ENCODE measurements around the gene PHLDA2. TPM values are rescaled to one million over a fixed set of nuclear protein-coding genes. Genes with fewer than 3 reads are reported as not detected.

PHLDA2 gene
- total RNA-seq, 3 donors from 2014 or later, result 8.9 to 25.6 (median 23.9) TPM

DNA sequence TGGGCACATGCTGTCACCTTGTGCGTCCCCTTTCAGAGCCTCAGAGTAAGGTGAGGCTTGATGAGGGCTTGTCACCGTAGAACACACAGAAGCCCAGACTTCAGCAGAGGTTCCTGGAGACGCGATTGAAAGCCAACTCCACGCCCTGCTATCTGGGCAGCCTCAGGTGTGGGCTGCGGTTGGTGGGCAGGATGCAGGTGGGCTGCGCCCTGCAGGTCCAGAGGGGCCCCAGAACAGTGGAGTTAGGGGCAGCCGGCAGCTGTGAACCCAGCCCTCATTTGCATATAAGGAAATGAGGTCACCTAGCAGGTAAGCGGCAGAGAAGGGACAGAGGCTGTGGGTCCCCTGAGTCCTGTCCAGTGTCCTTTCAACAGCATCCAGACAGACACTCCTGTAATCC lies 15.4 kb downstream of the PHLDA2 start:
- intact Hi-C loops (cut with DNase I, micrococcal nuclease), result no loop called here
- Histone ChIP-seq H3K4me1 (ENCODE audit: low read depth) (peaks cover 29% of the 10 kb centered on the region), H3K9me3 (no peaks in the 10 kb centered on the region), H3K36me3 (ENCODE audit: low read depth) (no peaks in the 10 kb centered on the region), H3K4me3 (no peak overlapping the region)
- ATAC-seq, result no peak
- DNase-seq, result no peak
- TF ChIP-seq, protein P1, sequence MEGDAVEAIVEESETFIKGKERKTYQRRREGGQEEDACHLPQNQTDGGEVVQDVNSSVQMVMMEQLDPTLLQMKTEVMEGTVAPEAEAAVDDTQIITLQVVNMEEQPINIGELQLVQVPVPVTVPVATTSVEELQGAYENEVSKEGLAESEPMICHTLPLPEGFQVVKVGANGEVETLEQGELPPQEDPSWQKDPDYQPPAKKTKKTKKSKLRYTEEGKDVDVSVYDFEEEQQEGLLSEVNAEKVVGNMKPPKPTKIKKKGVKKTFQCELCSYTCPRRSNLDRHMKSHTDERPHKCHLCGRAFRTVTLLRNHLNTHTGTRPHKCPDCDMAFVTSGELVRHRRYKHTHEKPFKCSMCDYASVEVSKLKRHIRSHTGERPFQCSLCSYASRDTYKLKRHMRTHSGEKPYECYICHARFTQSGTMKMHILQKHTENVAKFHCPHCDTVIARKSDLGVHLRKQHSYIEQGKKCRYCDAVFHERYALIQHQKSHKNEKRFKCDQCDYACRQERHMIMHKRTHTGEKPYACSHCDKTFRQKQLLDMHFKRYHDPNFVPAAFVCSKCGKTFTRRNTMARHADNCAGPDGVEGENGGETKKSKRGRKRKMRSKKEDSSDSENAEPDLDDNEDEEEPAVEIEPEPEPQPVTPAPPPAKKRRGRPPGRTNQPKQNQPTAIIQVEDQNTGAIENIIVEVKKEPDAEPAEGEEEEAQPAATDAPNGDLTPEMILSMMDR (IDR thresholded peaks at IDR 0.05), result no peak

DNA sequence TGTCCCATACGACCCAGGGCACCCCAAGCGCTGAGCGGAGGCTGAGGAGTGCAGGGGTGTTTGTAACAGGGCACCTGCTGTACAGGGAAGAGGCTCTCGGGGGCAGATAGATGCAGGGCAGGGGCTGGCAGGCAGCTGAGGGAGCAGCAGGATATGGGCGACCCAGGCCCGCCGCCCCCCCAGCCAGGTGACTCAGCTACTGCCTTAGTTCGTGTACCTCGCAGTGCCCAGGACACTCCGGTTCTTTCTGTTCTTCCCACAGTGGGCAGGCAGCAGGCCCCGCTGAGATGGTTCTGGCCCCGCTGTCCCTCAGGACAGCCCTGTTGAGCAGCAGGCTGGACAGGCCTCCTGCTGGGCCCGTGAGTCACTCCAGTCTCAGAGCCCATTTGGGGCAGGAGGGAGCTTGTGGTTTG lies 16.2 kb downstream of the PHLDA2 start:
- Histone ChIP-seq H3K4me1 (ENCODE audit: low read depth) (peaks cover 29% of the 10 kb centered on the region), H3K36me3 (ENCODE audit: low read depth) (no peaks in the 10 kb centered on the region), H3K9me3 (no peaks in the 10 kb centered on the region), H3K4me3 (no peak overlapping the region)
- ATAC-seq, result peak; percentile 3
- DNase-seq, result no peak
- intact Hi-C loops (cut with DNase I, micrococcal nuclease), result no loop called here
- TF ChIP-seq, protein P1 (IDR thresholded peaks at IDR 0.05), result no peak

DNA sequence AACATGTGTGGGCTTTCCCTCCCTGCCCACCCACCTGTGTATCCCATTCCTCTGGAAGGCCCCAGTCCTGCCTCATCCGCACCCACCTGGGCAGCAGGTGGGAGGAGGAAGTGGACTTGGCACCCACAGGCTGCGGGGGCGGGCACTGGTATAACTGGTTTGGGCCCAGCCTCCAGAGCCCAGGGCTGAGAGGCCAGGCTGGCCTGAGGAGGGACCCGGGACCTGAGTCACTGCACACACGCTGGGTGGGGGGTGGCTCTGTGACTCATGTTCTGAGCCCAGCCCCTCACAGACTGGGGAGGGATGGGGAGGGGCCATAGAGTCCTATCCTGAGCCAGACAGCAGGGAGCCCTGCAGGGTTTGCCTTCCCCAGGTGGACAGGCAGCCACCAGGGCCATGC lies 16.7 kb downstream of the PHLDA2 start:
- ATAC-seq, result peak; percentile 88
- TF ChIP-seq, protein P1 (IDR thresholded peaks at IDR 0.05), result no peak
- no peaks in the 10 kb centered on the region for H3K9me3 ChIP-seq
- DNase-seq, result peak; percentile 95 to 96 (median 96)
- H3K4me3 ChIP-seq, result no peak overlapping the region
- no peaks in the 10 kb centered on the region for H3K36me3 ChIP-seq (ENCODE audit: low read depth)
- peaks cover 29% of the 10 kb centered on the region for H3K4me1 ChIP-seq (ENCODE audit: low read depth)
- intact Hi-C loops (cut with DNase I, micrococcal nuclease), result no loop called here

DNA sequence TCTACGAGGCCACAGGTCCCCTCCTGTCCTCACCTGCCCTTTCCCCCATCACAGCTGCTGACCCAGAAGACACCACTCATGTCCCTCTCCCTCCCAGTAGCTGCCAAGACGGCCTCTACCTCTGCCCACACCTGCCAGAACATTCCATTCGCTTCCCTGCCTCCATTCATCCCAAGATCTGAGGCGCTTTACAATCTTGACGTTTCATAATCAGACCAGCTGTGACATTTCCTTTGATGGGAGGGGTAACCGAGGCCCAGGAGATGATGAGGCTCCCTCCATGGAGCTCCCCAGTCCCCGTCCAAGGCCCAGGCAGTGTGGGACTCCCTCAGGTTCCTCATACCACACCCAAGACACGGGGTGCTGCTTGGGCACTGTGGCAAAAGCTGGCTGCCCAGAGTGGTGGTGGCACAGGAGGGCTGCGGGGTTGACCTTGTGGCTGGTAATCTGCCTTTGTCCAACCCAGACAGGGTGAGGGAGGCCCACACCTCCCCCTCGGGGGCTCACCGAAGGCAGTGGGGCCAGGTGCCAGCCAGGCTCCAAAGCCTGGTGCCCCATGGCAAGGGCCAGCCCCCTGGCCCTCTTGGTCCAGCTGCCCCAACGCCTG lies 17.3 kb downstream of the PHLDA2 start:
- Histone ChIP-seq H3K4me1 (ENCODE audit: low read depth) (peaks cover 29% of the 10 kb centered on the region), H3K36me3 (ENCODE audit: low read depth) (no peaks in the 10 kb centered on the region), H3K9me3 (no peaks in the 10 kb centered on the region), H3K4me3 (no peak overlapping the region)
- TF ChIP-seq, protein P1 (IDR thresholded peaks at IDR 0.05), result no peak
- intact Hi-C loops (cut with DNase I, micrococcal nuclease), result no loop called here
- peak; percentile 57 for ATAC-seq
- peak in 2 of 3 donors; percentile 47 to 65 for DNase-seq

DNA sequence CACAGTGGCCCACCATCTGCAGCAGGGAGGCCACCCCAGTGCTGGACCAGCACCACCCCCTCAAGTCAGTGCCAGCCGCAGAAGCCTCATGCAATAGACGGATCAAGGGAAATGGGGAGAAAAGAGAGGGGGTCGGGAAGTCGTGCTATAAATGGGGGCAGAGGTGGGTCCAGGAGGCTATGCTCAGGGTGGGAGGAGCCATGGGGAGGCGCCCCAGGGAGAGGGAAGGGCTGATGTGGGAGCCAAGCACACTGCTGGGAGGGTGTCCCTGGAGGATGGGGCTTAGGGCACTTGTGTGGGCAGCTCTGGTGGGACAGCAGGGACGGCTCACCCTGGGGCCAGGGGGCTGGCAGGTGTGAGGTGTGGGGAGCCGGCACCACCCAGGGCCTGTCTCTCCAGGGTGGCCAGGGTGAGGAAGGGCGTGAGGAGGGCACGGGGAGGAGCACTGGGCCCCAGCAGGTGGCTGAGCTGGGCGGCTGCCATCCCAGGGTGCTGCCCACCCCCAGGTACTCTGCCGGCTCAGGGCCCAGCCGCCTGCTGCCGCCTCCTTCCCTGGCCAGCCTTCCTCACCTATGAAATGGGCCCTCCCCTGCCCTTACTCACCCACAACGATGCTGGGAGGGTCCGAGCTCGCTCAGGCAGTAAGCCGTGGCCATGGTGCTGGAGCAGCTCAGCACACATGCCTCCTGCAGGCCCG lies 18.0 kb downstream of the PHLDA2 start:
- Histone ChIP-seq H3K36me3 (ENCODE audit: low read depth) (no peaks in the 10 kb centered on the region), H3K9me3 (no peaks in the 10 kb centered on the region), H3K4me3 (no peak overlapping the region), H3K4me1 (ENCODE audit: low read depth) (peaks cover 29% of the 10 kb centered on the region)
- intact Hi-C loops (cut with DNase I, micrococcal nuclease), result no loop called here
- ATAC-seq (peak; percentile 42), DNase-seq (peak; percentile 47 to 79 (median 71))
- TF ChIP-seq, protein P1 (IDR thresholded peaks at IDR 0.05), result no peak
